PC-3 (cell line): ENCODE data around the gene NLRP12. TPM values are rescaled to one million over a fixed set of nuclear protein-coding genes. Genes with fewer than 3 reads are reported as not detected.
"Not testable (repeated sequence)": the region's sequence is repeated elsewhere in the genome, so short reads cannot be mapped to it uniquely, and the experiment has no call there.

ENCODE experiments used
- ATAC-seq: fragments of 200-7000 bp; cut with Tn5 transposase; 2 replicates; pipeline ENCODE4 v1.9.1; 2020; ENCODE audit warnings: mild to moderate bottlenecking, moderate library complexity
- BruUV-seq: library from RNA; stranded (reverse); fragments of 400-500 nt; replicated peaks from 2 replicates; lab custom pipeline; 2021; lab: Mats Ljungman, UMichigan
- CTCF ChIA-PET: fragments of 300-600 bp; sonication (Branson Sonifier 250); formaldehyde crosslinking; loops from one replicate; lab custom pipeline; 2022; ENCODE audit warnings: antibody characterized with exemption; lab: Charles Lee
- POLR2A ChIA-PET: fragments of 300-600 bp; sonication (Branson Sonifier 250); formaldehyde crosslinking; loops from one replicate; lab custom pipeline; 2022; ENCODE audit warnings: antibody characterized with exemption; ENCODE audit not compliant: unreplicated experiment; lab: Charles Lee
- DNase-seq: peaks from one replicate; pipeline ENCODE4 v3.0.0-alpha.2; 2015
- H2AFZ ChIP-seq: fragments of 300-600 bp; sonication (generic); 2 replicates; pipeline ENCODE4 v1.6.0; 2016; ENCODE audit warnings: antibody characterized with exemption, low read length
- H3F3A ChIP-seq: fragments of 300-600 bp; sonication (generic); one replicate; pipeline ENCODE4 v1.6.0; 2017; ENCODE audit warnings: antibody characterized with exemption, low read length, control low read depth, mild to moderate bottlenecking; ENCODE audit not compliant: unreplicated experiment
- H3K27ac ChIP-seq: fragments of 300-600 bp; sonication (generic); 2 replicates; pipeline ENCODE4 v1.5.1; 2016; ENCODE audit warnings: mild to moderate bottlenecking, low read length
- H3K27me3 ChIP-seq: fragments of 300-600 bp; sonication (generic); 2 replicates; pipeline ENCODE4 v1.6.1; 2016; ENCODE audit warnings: low read length, mixed read lengths
- H3K36me3 ChIP-seq: fragments of 300-600 bp; sonication (generic); 2 replicates; pipeline ENCODE4 v1.6.1; 2016; ENCODE audit warnings: low read depth, mixed run types, low read length, mixed read lengths
- H3K4me1 ChIP-seq: fragments of 300-600 bp; sonication (generic); 2 replicates; pipeline ENCODE4 v1.5.1; 2016; ENCODE audit warnings: low read length; ENCODE audit not compliant: insufficient read depth
- H3K4me2 ChIP-seq: fragments of 300-600 bp; sonication (generic); 2 replicates; pipeline ENCODE4 v1.6.0; 2016; ENCODE audit warnings: low read length
- H3K4me3 ChIP-seq: fragments of 300-600 bp; sonication (generic); 2 replicates; pipeline ENCODE4 v1.5.1; 2016; ENCODE audit warnings: mild to moderate bottlenecking, low read length, mixed read lengths
- H3K79me2 ChIP-seq: fragments of 300-600 bp; sonication (generic); 2 replicates; pipeline ENCODE4 v1.6.1; 2017; ENCODE audit warnings: low read length, mixed read lengths
- H3K9ac ChIP-seq: fragments of 300-600 bp; sonication (generic); 2 replicates; pipeline ENCODE4 v1.6.0; 2016; ENCODE audit warnings: mild to moderate bottlenecking, low read length
- H3K9me2 ChIP-seq: fragments of 300-600 bp; sonication (generic); replicated peaks from 2 replicates; pipeline ENCODE4 v1.6.1; 2016; ENCODE audit warnings: mixed run types, low read length, mixed read lengths
- H3K9me3 ChIP-seq: fragments of 300-600 bp; sonication (generic); 2 replicates; pipeline ENCODE4 v1.6.1; 2016; ENCODE audit warnings: low read length, mixed read lengths
- H4K20me1 ChIP-seq: fragments of 300-600 bp; sonication (generic); 2 replicates; pipeline ENCODE4 v1.6.1; 2016; ENCODE audit warnings: low read length, mixed read lengths
- CTCF ChIP-seq: fragments of 300-600 bp; sonication (generic); conservative IDR thresholded peaks from 2 replicates; pipeline ENCODE4 v1.5.1; 2017; ENCODE audit warnings: antibody characterized with exemption, low read depth, mild to moderate bottlenecking, low read length
- EZH2 ChIP-seq: fragments of 300-600 bp; sonication (generic); IDR thresholded peaks from one replicate; pipeline ENCODE4 v1.6.1; 2017; ENCODE audit warnings: antibody characterized with exemption, mild to moderate bottlenecking, low read length; ENCODE audit not compliant: unreplicated experiment
- EZH2phosphoT487 ChIP-seq: fragments of 300-600 bp; sonication (generic); IDR thresholded peaks from 2 replicates; pipeline ENCODE4 v1.6.1; 2018; ENCODE audit warnings: mild to moderate bottlenecking, antibody characterized with exemption, low read length, borderline replicate concordance
- intact Hi-C: fragments of 100-400 bp; cut with micrococcal nuclease; formaldehyde crosslinking; loops from 2 replicates; pipeline ENCODE4 v1.9.0; 2023
- total RNA-seq: library from RNA; depleted of rRNA; stranded (reverse); fragments of >200 nt; gene quantifications from 2 replicates; pipeline ENCODE4 v1.2.3, GENCODE V29; 2014

NLRP12 gene
- total RNA-seq, 1 experiment from 2014 or later, result not detected

- Histone ChIP-seq H3F3A (no peaks in the 10 kb centered on the region), H3K27ac (no peak overlapping the region), H2AFZ (no peak overlapping the region), H3K9me2 (no peaks in the 10 kb centered on the region), H3K4me3 (no peak overlapping the region), H3K4me1 (no peaks in the 10 kb centered on the region), H3K79me2 (no peaks in the 10 kb centered on the region), H3K4me2 (no peak overlapping the region), H3K9me3 (no peaks in the 10 kb centered on the region), H3K9ac (no peak overlapping the region), H3K36me3 (no peaks in the 10 kb centered on the region), H3K27me3 (peaks cover 8% of the 10 kb centered on the region; the same call in 1 of the 2 replicates), H4K20me1 (no peaks in the 10 kb centered on the region)
- DNase-seq, result no peak
- POLR2A ChIA-PET, result no interaction called here
- no peak for ATAC-seq
- intact Hi-C loops, result no loop called here
- CTCF ChIA-PET, result interaction anchor here (0.7 kb wide), 1 partner anchor 10 kb away, joined by 3 read pairs; no protein-coding TSS in a partner anchor
- no TSS peak for BruUV-seq
- TF ChIP-seq CTCF (no peak), EZH2phosphoT487 (no peak), EZH2 (no peak)
Observed at GRCh38 chr19:53785196-53785889, 38.8 kb downstream of the NLRP12 start.

GRCh38 chr19:53782698-53783097, 41.4 kb downstream of the NLRP12 start:
- H3K4me2 ChIP-seq, result no peak overlapping the region
- no peaks in the 10 kb centered on the region for H3K9me2 ChIP-seq
- ATAC-seq (no peak), DNase-seq (no peak)
- no peaks in the 10 kb centered on the region for H3K79me2 ChIP-seq
- H3K27ac ChIP-seq, result no peak overlapping the region
- H3F3A ChIP-seq, result no peaks in the 10 kb centered on the region
- no peaks in the 10 kb centered on the region for H4K20me1 ChIP-seq
- intact Hi-C loops, result no loop called here
- no peaks in the 10 kb centered on the region for H3K9me3 ChIP-seq
- H3K4me3 ChIP-seq, result no peak overlapping the region
- no peak overlapping the region for H3K9ac ChIP-seq
- ChIA-PET POLR2A (interaction anchor here (0.6 kb wide), 1 partner anchor 28 kb away, joined by 7 read pairs; no protein-coding TSS in a partner anchor), CTCF (no interaction called here)
- H3K4me1 ChIP-seq, result no peaks in the 10 kb centered on the region
- no peaks in the 10 kb centered on the region for H3K36me3 ChIP-seq
- no TSS peak for BruUV-seq
- H2AFZ ChIP-seq, result no peak overlapping the region
- no peak for TF ChIP-seq EZH2phosphoT487
- TF ChIP-seq EZH2, result no peak
- TF ChIP-seq CTCF, result no peak
- peaks cover 8% of the 10 kb centered on the region; the same call in 1 of the 2 replicates for H3K27me3 ChIP-seq

- CTCF ChIA-PET, H3K9me3 ChIP-seq, POLR2A ChIA-PET: not testable (repeated sequence)
Observed at GRCh38 chr19:53781332-53781731, 42.8 kb downstream of the NLRP12 start.

More at GRCh38 chr19:53781332-53781731, 42.8 kb downstream of the NLRP12 start:
- H4K20me1 ChIP-seq, H3K79me2 ChIP-seq, H3K27me3 ChIP-seq, H3K9me2 ChIP-seq, H3K4me3 ChIP-seq, H3K4me2 ChIP-seq, H3F3A ChIP-seq, ATAC-seq, BruUV-seq, H3K9ac ChIP-seq, intact Hi-C loops, H3K27ac ChIP-seq, H3K36me3 ChIP-seq, H3K4me1 ChIP-seq, H2AFZ ChIP-seq, DNase-seq: not testable (repeated sequence)
